Measurements from ENCODE around the gene SLC25A13.

SLC25A13 gene

GRCh38 chr7:96152706-96153105 is 169.2 kb downstream of the SLC25A13 start:
- DNase-seq (ENCODE audit: low read depth), result no peak

- DNase-seq (ENCODE audit: low read depth), result no peak
Observed at GRCh38 chr7:96151889-96152288, 170.0 kb downstream of the SLC25A13 start.

GRCh38 chr7:96144260-96144526 is 177.7 kb downstream of the SLC25A13 start:
- no peak for DNase-seq (ENCODE audit: low read depth)

- no peak for DNase-seq (ENCODE audit: low read depth)
Observed at GRCh38 chr7:96143495-96144259, 178.2 kb downstream of the SLC25A13 start.

GRCh38 chr7:96136600-96137239 is 185.2 kb downstream of the SLC25A13 start:
- DNase-seq (ENCODE audit: low read depth), result no peak

GRCh38 chr7:96135241-96135640 is 186.7 kb downstream of the SLC25A13 start:
- no peak for DNase-seq (ENCODE audit: low read depth)

- DNase-seq (ENCODE audit: low read depth), result no peak
Observed at GRCh38 chr7:96131525-96131924, 190.4 kb downstream of the SLC25A13 start.

GRCh38 chr7:96127746-96128145 is 194.2 kb downstream of the SLC25A13 start:
- DNase-seq (ENCODE audit: low read depth), result peak; percentile 55

GRCh38 chr7:96126382-96126781 is 195.5 kb downstream of the SLC25A13 start:
- DNase-seq (ENCODE audit: low read depth), result no peak

- peak; percentile 5 for DNase-seq (ENCODE audit: low read depth)
Observed at GRCh38 chr7:96122746-96123145, 199.2 kb downstream of the SLC25A13 start.

GRCh38 chr7:96121752-96122151 is 200.1 kb downstream of the SLC25A13 start:
- no peak for DNase-seq (ENCODE audit: low read depth)

- no peak for DNase-seq (ENCODE audit: low read depth)
Observed at GRCh38 chr7:96120445-96121225, 201.3 kb downstream of the SLC25A13 start.

- DNase-seq (ENCODE audit: low read depth), result no peak
Observed at GRCh38 chr7:96118449-96119001, 203.4 kb downstream of the SLC25A13 start.

GRCh38 chr7:96116173-96116572 is 205.7 kb downstream of the SLC25A13 start:
- DNase-seq (ENCODE audit: low read depth), result no peak

- DNase-seq (ENCODE audit: low read depth), result no peak
Observed at GRCh38 chr7:96114190-96114589, 207.7 kb downstream of the SLC25A13 start.

- no peak for DNase-seq (ENCODE audit: low read depth)
Observed at GRCh38 chr7:96111405-96111804, 210.5 kb downstream of the SLC25A13 start.

- no peak for DNase-seq (ENCODE audit: low read depth)
Observed at GRCh38 chr7:96104984-96105383, 216.9 kb downstream of the SLC25A13 start.

GRCh38 chr7:96102096-96102811 is 219.6 kb downstream of the SLC25A13 start:
- no peak for DNase-seq (ENCODE audit: low read depth)

- no peak for DNase-seq (ENCODE audit: low read depth)
Observed at GRCh38 chr7:96100737-96101136, 221.2 kb downstream of the SLC25A13 start.

- DNase-seq (ENCODE audit: low read depth), result no peak
Observed at GRCh38 chr7:96097835-96098234, 224.1 kb downstream of the SLC25A13 start.

- DNase-seq (ENCODE audit: low read depth), result peak; percentile 58
Observed at GRCh38 chr7:96093435-96093834, 228.5 kb downstream of the SLC25A13 start.

GRCh38 chr7:96090756-96091155 is 231.1 kb downstream of the SLC25A13 start:
- DNase-seq (ENCODE audit: low read depth), result no peak
